GM12878 (cell line): Measurements from ENCODE around the gene CIRBP. TPM values are rescaled to one million over a fixed set of nuclear protein-coding genes. Genes with fewer than 3 reads are reported as not detected.

ENCODE experiments used
- ATAC-seq: fragments of 200-7000 bp; cut with Tn5 transposase; 3 replicates; pipeline ENCODE4 v1.9.1; 2020; ENCODE audit warnings: mild to moderate bottlenecking, moderate library complexity
- BruUV-seq: library from RNA; stranded (reverse); fragments of 400-500 nt; replicated peaks from 2 replicates; lab custom pipeline; 2021; lab: Mats Ljungman, UMichigan
- CTCF ChIA-PET: fragments of 300-600 bp; sonication (Branson Sonifier 250); formaldehyde crosslinking; extraction: SDS; loops from one replicate; lab custom pipeline; 2021; ENCODE audit warnings: inconsistent platforms; lab: Yijun Ruan, JAX
- POLR2A ChIA-PET: fragments of 350-600 bp; formaldehyde crosslinking; extraction: SDS; loops from one replicate; lab custom pipeline; 2021; ENCODE audit warnings: inconsistent platforms; lab: Charles Lee
- RAD21 ChIA-PET: fragments of 300-600 bp; sonication (Branson Sonifier 250); formaldehyde crosslinking; loops from one replicate; lab custom pipeline; 2023; ENCODE audit warnings: antibody characterized with exemption; ENCODE audit not compliant: unreplicated experiment; lab: Charles Lee
- SMC1A ChIA-PET: fragments of 300-600 bp; sonication (Branson Sonifier 250); formaldehyde crosslinking; loops from one replicate; lab custom pipeline; 2023; ENCODE audit not compliant: unreplicated experiment, uncharacterized antibody; lab: Charles Lee
- DNase-seq: peaks from one replicate; pipeline ENCODE4 v3.0.0-alpha.2; 2011; ENCODE audit warnings: low read depth, low spot score
- FAIRE-seq: peaks from 3 replicates; lab custom pipeline; 2011; peaks lifted over from hg19 to GRCh38; lab: Jason Lieb, UNC
- H2AFZ ChIP-seq: 2 replicates; pipeline ENCODE4 v1.6.0; 2011; ENCODE audit warnings: low read depth, low read length, control low read depth; ENCODE audit not compliant: control insufficient read depth
- H3K27ac ChIP-seq: 2 replicates; pipeline ENCODE4 v1.5.1; 2011; ENCODE audit warnings: control low read depth; ENCODE audit not compliant: control insufficient read depth, insufficient read depth
- H3K27me3 ChIP-seq, 2 experiments: replicated peaks in 1 of 2; 2 replicates each; pipeline versions ENCODE4 v1.6.0 to v1.6.1; 2011; ENCODE audit warnings: low read length in 1 of 2; ENCODE audit not compliant: control insufficient read depth in 2 of 2, insufficient read depth in 2 of 2
- H3K36me3 ChIP-seq, 2 experiments: 2 replicates each; pipeline ENCODE4 v1.5.1; 2011; ENCODE audit warnings: low read length in 1 of 2; ENCODE audit not compliant: control insufficient read depth in 2 of 2, insufficient read depth in 2 of 2
- H3K4me1 ChIP-seq: 2 replicates; pipeline ENCODE4 v1.6.1; 2011; ENCODE audit warnings: mild to moderate bottlenecking, low read length, moderate library complexity, mixed read lengths; ENCODE audit not compliant: control insufficient read depth, insufficient read depth
- H3K4me2 ChIP-seq: 2 replicates; pipeline ENCODE4 v1.6.0; 2011; ENCODE audit warnings: control low read depth; ENCODE audit not compliant: control insufficient read depth, insufficient read depth
- H3K4me3 ChIP-seq: fragments of 200-600 bp; sonication (generic); 2 replicates; pipeline ENCODE4 v1.5.1; 2016
- H3K79me2 ChIP-seq: 2 replicates; pipeline ENCODE4 v1.6.0; 2011; ENCODE audit warnings: low read length; ENCODE audit not compliant: control insufficient read depth, insufficient read depth
- H3K9ac ChIP-seq: 2 replicates; pipeline ENCODE4 v1.8.0; 2011; ENCODE audit warnings: low read length, control low read depth, mixed read lengths; ENCODE audit not compliant: control insufficient read depth, insufficient read depth
- H3K9me3 ChIP-seq: replicated peaks from 3 replicates; pipeline ENCODE4 v1.5.1; 2011; ENCODE audit warnings: mild to moderate bottlenecking, low read length; ENCODE audit not compliant: control insufficient read depth, insufficient read depth
- H4K20me1 ChIP-seq: 2 replicates; pipeline ENCODE4 v1.6.0; 2011; ENCODE audit not compliant: control insufficient read depth, insufficient read depth
- EGR1 ChIP-seq, 2 experiments: IDR thresholded peaks; 1 replicate in 1 of 2; 2 replicates in 1 of 2; pipeline ENCODE4 v1.6.1; 2011 to 2012; ENCODE audit warnings: low read depth in 2 of 2, low read length in 2 of 2, borderline replicate concordance in 1 of 2, mild to moderate bottlenecking in 1 of 2, moderate library complexity in 1 of 2
- HDGF ChIP-seq: fragments of 450-650 bp; IDR thresholded peaks from 2 replicates; pipeline ENCODE4 v1.6.1; 2016; ENCODE audit warnings: antibody characterized with exemption
- POLR2A ChIP-seq: IDR thresholded peaks from 2 replicates; pipeline ENCODE4 v1.6.1; 2011; ENCODE audit warnings: low read depth, mild to moderate bottlenecking, low read length
- SPI1 ChIP-seq: IDR thresholded peaks from 2 replicates; pipeline ENCODE4 v1.6.1; 2011; ENCODE audit warnings: low read depth, mild to moderate bottlenecking, low read length, moderate library complexity, borderline replicate concordance; ENCODE audit not compliant: insufficient read depth
- SREBF2 ChIP-seq: IDR thresholded peaks from 2 replicates; pipeline ENCODE4 v1.6.1; 2012; ENCODE audit warnings: mild to moderate bottlenecking, low read length
- SUPT20H ChIP-seq: IDR thresholded peaks from 2 replicates; pipeline ENCODE4 v1.6.1; 2011; ENCODE audit warnings: low read depth, mild to moderate bottlenecking, low read length, moderate library complexity, borderline replicate concordance; ENCODE audit not compliant: control insufficient read depth
- TAF1 ChIP-seq: IDR thresholded peaks from 2 replicates; pipeline ENCODE4 v1.6.1; 2011; ENCODE audit warnings: mild to moderate bottlenecking, low read depth, low read length, borderline replicate concordance
- TCF3 ChIP-seq: IDR thresholded peaks from 2 replicates; pipeline ENCODE4 v1.6.1; 2012; ENCODE audit warnings: low read depth, mild to moderate bottlenecking, low read length, borderline replicate concordance; ENCODE audit not compliant: insufficient read depth
- ZBED1 ChIP-seq: IDR thresholded peaks from 2 replicates; pipeline ENCODE4 v1.6.1; 2016; ENCODE audit warnings: borderline replicate concordance
- ZNF384 ChIP-seq: IDR thresholded peaks from 2 replicates; pipeline ENCODE4 v1.6.1; 2012; ENCODE audit warnings: low read depth, mild to moderate bottlenecking, low read length, improper control_type of control experiment, borderline replicate concordance
- WGBS: methylation state at CpG from one replicate; pipeline ENCODE4 v1.1.6; 2016; ENCODE audit warnings: low lambda C conversion rate; ENCODE audit not compliant: insufficient replicate concordance, insufficient coverage; ENCODE audit errors: missing lambda C conversion rate; 5-methylcytosine and 5-hydroxymethylcytosine counted together
- in situ Hi-C: fragments of 300-500 bp; cut with MboI; formaldehyde crosslinking; loops from 9 replicates; pipeline ENCODE4 v1.14.3; 2018; ENCODE audit warnings: mixed read lengths
- intact Hi-C: fragments of 100-400 bp; cut with micrococcal nuclease; formaldehyde crosslinking; loops from one replicate; pipeline ENCODE4 v1.14.2; 2022; ENCODE audit not compliant: unreplicated experiment
- polyA plus RNA-seq, 11 experiments: library from polyadenylated mRNA; depleted of rRNA in 4 of 11; unstranded in 6 of 11; stranded (reverse) in 5 of 11; fragments of >200 nt; fragmentation: Nextera tagmentation in 4 of 11; fragmentation: Illumina TruSeq in 1 of 11; extraction: Ambion mirVana in 4 of 11; extraction: Trizol in 1 of 11; gene quantifications; 1 replicate in 1 of 11; 2 replicates in 10 of 11; pipeline versions ENCODE4 v1.2.1 to v1.2.3, GENCODE V29; 2011 to 2016; ENCODE audit warnings: inconsistent platforms in 2 of 11, missing spikeins in 2 of 11, low read depth in 1 of 11
- total RNA-seq, 4 experiments: library from RNA; depleted of rRNA in 3 of 4; stranded (reverse); fragments of >200 nt in 3 of 4; fragmentation: Illumina TruSeq in 1 of 4; extraction: Trizol in 1 of 4; gene quantifications; 2 replicates each; pipeline versions ENCODE4 v1.2.1 to v1.2.3, GENCODE V29; 2013 to 2021
- TF ChIP-seq, protein P1 (sequence below): IDR thresholded peaks from 2 replicates; pipeline ENCODE4 v1.6.1; 2012; ENCODE audit warnings: low read depth, low read length, improper control_type of control experiment
- TF ChIP-seq, protein P2 (sequence below): fragments of 450-650 bp; IDR thresholded peaks from 2 replicates; pipeline ENCODE4 v1.6.1; 2017; ENCODE audit warnings: mild to moderate bottlenecking, moderate library complexity
- TF ChIP-seq, protein P3 (sequence below): fragments of 450-650 bp; IDR thresholded peaks from 2 replicates; pipeline ENCODE4 v1.6.1; 2016; ENCODE audit warnings: mild to moderate bottlenecking
- TF ChIP-seq, protein P4 (sequence below): IDR thresholded peaks from 2 replicates; pipeline ENCODE4 v1.6.1; 2011; ENCODE audit warnings: borderline replicate concordance, low read depth, mild to moderate bottlenecking, moderate library complexity, mixed read lengths, low read length; ENCODE audit not compliant: insufficient read depth; ENCODE audit errors: extremely low read length

CIRBP gene
- total and polyA plus RNA-seq, 10 of the 15 experiments (the other 5 are each of a cell fraction or from before 2014, with no cell fraction given): 27.6 to 335 (median 229) TPM

DNA sequence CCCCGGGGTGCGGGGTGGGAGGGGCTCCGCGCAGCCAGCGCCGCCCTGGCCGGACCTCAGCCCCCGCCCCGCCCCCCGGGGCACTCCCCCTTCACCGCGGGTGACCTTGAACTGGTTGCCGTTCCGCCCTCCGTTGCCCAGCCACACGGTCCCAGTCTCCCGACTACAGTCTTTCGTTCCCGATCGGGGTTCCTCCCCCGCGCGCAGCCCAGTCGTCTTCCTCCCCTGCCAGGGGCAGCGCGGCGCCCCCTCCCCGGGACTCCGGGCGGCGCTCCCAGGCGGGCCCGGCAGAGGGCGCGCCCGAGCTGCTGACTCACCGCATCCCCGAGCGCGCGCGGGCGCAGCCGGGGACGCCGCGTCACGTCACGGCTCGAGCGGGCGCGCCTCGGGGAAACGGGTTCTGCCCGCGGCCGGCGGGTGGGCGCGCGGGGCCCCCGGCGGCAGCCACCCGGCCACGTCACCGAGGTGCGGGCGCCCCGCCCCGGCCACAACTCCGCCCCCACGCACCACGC lies 20.3 kb upstream of the CIRBP start (continued):
- TF ChIP-seq, protein P1, sequence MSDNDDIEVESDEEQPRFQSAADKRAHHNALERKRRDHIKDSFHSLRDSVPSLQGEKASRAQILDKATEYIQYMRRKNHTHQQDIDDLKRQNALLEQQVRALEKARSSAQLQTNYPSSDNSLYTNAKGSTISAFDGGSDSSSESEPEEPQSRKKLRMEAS: 0 out of 2 replicates have a peak, but pooled peaks have one; percentile 3
- TF ChIP-seq POLR2A (peak; percentile 5; the same call in 1 of the 2 replicates), EGR1 (IDR thresholded peaks at IDR 0.05; ENCODE audit: borderline replicate concordance in 1 of 2, low read depth in 2 of 2, low read length in 2 of 2) (0 out of 3 replicates have a peak, but pooled peaks of 1 of the 2 experiments have one; percentile 26), HDGF (no peak)

DNA sequence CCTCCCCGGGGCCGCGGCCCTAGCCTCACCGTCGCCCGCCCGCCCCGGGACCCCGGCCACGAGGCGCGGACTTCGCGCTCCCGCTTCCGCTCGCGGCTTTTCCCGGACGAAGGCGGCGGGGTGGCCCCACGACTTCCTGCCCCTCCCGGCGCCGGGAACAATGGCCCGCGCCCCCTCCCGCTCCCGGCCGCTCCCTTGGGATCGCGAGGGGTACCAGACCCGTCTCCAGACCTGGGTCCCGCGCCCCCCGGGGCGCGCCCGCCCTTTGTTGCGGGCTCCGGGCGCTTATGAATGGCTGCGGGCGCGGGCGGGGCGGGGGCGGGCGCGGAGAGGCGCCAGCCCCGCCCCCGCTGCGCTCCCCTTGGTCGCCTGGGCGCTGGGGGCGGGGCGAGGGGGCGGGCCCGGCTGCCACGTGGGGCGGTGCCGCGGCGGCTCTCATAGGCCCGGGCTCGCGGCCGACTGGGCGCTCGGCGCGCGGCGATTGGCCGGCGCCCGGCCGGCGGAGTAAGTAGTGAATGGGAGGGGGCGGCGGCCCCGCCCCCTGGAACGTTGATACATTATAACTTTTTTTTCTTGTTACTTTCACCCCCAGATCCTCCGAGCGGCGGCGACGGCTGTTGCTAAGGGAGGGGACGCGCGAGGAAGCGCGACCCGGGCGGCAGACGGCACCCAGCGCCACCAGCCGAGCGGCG lies 19.7 kb upstream of the CIRBP start:
- FAIRE-seq: no peak
- no peaks in the 10 kb centered on the region for H3K27me3 ChIP-seq
- H3K36me3 ChIP-seq: peaks cover 5 to 6% of the 10 kb centered on the region in 2 experiments; a peak in 3 of 4 replicates
- no peaks in the 10 kb centered on the region for H3K9me3 ChIP-seq
- ATAC-seq: peak; percentile 46
- H3K4me3 ChIP-seq: peak overlapping the region; percentile 91
- ChIA-PET SMC1A (no interaction called here), POLR2A (interaction anchor here (1.0 to 2.2 kb wide), 2 partner anchors 13 to 17 kb away, joined by 8 read pairs; no protein-coding TSS in a partner anchor), RAD21 (interaction anchor here (1.0 kb wide), 2 partner anchors 17 kb away, joined by 3 read pairs; no protein-coding TSS in a partner anchor), CTCF (interaction anchor here (1.0 kb wide), 1 partner anchor 17 kb away, joined by 12 read pairs; no protein-coding TSS in a partner anchor)
- peak overlapping the region; percentile 86; the same call in 1 of the 2 replicates for H3K9ac ChIP-seq
- no peaks in the 10 kb centered on the region for H4K20me1 ChIP-seq
- peak overlapping the region; percentile 75; the same call in 1 of the 2 replicates for H3K4me2 ChIP-seq
- H2AFZ ChIP-seq: no peak overlapping the region; the same call in 1 of the 2 replicates
- under 1% methylated on average over 47 of the region's 102 CpGs for WGBS
- no TSS peak for BruUV-seq
- H3K4me1 ChIP-seq: peaks cover 16% of the 10 kb centered on the region
- intact Hi-C loops (loop anchor here (1.0 to 10.0 kb wide), 2 partner anchors 17 to 325 kb away; partner anchors contain the start of gene ARID3A), in situ Hi-C loops (no loop called here)
- H3K79me2 ChIP-seq: peaks cover 51% of the 10 kb centered on the region
- no peak for DNase-seq
- peak overlapping the region; percentile 82 for H3K27ac ChIP-seq
- TF ChIP-seq SPI1: no peak
- TF ChIP-seq SUPT20H: no peak
- TF ChIP-seq, protein P2, sequence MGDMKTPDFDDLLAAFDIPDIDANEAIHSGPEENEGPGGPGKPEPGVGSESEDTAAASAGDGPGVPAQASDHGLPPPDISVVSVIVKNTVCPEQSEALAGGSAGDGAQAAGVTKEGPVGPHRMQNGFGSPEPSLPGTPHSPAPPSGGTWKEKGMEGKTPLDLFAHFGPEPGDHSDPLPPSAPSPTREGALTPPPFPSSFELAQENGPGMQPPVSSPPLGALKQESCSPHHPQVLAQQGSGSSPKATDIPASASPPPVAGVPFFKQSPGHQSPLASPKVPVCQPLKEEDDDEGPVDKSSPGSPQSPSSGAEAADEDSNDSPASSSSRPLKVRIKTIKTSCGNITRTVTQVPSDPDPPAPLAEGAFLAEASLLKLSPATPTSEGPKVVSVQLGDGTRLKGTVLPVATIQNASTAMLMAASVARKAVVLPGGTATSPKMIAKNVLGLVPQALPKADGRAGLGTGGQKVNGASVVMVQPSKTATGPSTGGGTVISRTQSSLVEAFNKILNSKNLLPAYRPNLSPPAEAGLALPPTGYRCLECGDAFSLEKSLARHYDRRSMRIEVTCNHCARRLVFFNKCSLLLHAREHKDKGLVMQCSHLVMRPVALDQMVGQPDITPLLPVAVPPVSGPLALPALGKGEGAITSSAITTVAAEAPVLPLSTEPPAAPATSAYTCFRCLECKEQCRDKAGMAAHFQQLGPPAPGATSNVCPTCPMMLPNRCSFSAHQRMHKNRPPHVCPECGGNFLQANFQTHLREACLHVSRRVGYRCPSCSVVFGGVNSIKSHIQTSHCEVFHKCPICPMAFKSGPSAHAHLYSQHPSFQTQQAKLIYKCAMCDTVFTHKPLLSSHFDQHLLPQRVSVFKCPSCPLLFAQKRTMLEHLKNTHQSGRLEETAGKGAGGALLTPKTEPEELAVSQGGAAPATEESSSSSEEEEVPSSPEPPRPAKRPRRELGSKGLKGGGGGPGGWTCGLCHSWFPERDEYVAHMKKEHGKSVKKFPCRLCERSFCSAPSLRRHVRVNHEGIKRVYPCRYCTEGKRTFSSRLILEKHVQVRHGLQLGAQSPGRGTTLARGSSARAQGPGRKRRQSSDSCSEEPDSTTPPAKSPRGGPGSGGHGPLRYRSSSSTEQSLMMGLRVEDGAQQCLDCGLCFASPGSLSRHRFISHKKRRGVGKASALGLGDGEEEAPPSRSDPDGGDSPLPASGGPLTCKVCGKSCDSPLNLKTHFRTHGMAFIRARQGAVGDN: peak; percentile 42
- TF ChIP-seq ZBED1: no peak
- peak; percentile 85 for TF ChIP-seq ZNF384
- TF ChIP-seq TCF3: peak; percentile 25; the same call in 1 of the 2 replicates
- TF ChIP-seq TAF1: peak; percentile 57; the same call in 1 of the 2 replicates
- TF ChIP-seq, protein P3, sequence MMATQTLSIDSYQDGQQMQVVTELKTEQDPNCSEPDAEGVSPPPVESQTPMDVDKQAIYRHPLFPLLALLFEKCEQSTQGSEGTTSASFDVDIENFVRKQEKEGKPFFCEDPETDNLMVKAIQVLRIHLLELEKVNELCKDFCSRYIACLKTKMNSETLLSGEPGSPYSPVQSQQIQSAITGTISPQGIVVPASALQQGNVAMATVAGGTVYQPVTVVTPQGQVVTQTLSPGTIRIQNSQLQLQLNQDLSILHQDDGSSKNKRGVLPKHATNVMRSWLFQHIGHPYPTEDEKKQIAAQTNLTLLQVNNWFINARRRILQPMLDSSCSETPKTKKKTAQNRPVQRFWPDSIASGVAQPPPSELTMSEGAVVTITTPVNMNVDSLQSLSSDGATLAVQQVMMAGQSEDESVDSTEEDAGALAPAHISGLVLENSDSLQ: no peak
- TF ChIP-seq, protein P4, sequence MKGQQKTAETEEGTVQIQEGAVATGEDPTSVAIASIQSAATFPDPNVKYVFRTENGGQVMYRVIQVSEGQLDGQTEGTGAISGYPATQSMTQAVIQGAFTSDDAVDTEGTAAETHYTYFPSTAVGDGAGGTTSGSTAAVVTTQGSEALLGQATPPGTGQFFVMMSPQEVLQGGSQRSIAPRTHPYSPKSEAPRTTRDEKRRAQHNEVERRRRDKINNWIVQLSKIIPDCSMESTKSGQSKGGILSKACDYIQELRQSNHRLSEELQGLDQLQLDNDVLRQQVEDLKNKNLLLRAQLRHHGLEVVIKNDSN: peak; percentile 75
- no peak for TF ChIP-seq SREBF2
